NCI-H1048 (cell line): ENCODE results near the gene ZC3H4.

Source experiments
- DNase-seq: peaks from one replicate; lab custom pipeline; 2025; lab: John Stamatoyannopoulos, UW

ZC3H4 gene

GRCh38 chr19:47047763-47048405 is 65.7 kb downstream of the ZC3H4 start:
- peak; percentile 80 for DNase-seq

DNA sequence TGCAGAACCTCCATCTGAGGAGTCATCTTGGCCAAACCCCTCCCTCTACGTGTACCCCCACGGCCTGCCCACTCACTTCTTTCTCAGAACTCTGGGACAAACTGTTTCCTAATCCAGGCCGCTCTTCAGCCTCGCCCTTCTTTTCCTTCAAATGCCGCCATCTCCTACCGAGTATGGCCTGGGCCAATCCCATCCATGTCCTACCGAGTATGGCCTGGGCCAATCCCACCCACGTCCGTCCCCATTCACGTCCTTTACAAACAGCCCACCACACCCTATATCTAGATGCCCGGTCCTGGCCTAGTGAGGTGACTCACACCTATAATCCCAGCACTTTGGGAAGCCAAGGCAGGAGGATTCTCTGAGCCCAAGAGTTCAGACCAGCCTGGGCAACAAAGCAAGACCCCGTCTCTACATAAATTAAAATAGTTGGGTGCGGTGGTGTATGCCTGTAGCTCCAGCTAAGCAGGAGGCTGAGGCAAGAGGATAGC is 66.3 kb downstream of the ZC3H4 start:
- DNase-seq, result no peak

- DNase-seq, result no peak
These were observed 67.6 kb downstream of the ZC3H4 start for GRCh38 chr19:47045867-47046470.

GRCh38 chr19:47044946-47045866 is 68.4 kb downstream of the ZC3H4 start:
- no peak for DNase-seq

DNA sequence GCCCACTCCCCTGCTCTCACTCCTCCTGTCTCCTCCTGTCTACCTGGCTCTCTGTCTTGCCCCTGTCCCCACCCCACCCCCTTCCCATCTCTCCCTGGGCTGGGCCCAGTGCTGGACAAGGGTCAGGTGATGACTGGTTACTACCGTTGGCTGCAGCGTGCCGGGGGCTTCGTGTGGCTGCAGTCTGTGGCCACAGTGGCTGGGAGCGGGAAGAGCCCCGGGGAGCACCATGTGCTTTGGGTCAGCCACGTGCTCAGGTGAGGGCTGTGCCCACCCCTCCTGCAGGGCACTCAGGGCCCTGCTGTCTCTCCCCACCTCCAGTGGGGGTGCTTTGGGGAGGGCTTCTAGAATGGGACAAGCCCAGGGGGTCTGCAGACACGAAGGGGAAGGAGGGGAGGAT is 72.7 kb downstream of the ZC3H4 start:
- no peak for DNase-seq

GRCh38 chr19:47039239-47039874 is 74.2 kb downstream of the ZC3H4 start:
- no peak for DNase-seq

DNA sequence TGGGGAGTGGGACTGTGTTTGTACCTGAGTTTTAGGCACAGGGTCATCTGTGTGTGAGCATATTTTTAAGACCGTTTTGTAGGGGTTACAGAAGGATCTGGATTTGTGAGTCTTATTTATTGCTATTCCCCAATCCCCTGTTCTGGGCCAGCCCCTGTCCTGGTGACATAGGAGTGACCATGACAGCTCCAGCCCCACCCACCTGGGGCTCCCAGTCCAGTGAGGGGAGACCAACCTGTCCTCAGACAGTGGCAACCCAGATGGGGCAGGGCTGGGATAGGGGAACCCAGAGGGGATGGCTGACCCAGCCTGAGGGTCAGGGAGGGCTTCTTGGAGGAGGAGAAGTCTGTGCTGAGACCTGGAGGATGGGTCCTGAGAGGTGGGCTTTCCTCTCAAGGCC is 75.8 kb downstream of the ZC3H4 start:
- DNase-seq, result no peak

DNA sequence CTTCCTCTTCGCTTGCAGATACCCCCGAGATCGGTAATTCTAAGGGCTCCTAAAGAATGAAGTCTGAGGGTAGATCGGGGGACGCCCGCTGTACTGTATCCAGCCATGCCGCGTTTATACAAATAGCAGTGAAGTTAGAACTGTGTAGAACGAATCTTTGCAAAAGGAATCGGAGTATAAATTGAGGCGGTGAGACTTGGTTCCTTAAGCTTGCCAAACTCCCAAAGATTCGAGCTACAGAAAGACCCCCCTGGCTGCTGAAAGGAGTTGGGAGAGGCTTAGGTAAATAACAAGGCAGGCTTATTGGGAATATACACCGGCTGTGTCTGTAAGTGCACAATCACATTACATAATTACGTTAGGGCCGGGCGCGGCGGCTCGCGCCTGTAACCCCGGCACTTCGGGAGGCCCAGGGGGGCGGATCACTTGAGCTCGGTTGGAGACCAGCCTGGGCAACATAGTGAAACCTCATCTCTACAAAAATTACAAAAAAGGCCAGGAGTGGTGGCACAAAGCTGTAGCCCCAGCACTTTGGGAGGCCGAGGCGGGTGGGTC is 77.4 kb downstream of the ZC3H4 start:
- no peak for DNase-seq

DNA sequence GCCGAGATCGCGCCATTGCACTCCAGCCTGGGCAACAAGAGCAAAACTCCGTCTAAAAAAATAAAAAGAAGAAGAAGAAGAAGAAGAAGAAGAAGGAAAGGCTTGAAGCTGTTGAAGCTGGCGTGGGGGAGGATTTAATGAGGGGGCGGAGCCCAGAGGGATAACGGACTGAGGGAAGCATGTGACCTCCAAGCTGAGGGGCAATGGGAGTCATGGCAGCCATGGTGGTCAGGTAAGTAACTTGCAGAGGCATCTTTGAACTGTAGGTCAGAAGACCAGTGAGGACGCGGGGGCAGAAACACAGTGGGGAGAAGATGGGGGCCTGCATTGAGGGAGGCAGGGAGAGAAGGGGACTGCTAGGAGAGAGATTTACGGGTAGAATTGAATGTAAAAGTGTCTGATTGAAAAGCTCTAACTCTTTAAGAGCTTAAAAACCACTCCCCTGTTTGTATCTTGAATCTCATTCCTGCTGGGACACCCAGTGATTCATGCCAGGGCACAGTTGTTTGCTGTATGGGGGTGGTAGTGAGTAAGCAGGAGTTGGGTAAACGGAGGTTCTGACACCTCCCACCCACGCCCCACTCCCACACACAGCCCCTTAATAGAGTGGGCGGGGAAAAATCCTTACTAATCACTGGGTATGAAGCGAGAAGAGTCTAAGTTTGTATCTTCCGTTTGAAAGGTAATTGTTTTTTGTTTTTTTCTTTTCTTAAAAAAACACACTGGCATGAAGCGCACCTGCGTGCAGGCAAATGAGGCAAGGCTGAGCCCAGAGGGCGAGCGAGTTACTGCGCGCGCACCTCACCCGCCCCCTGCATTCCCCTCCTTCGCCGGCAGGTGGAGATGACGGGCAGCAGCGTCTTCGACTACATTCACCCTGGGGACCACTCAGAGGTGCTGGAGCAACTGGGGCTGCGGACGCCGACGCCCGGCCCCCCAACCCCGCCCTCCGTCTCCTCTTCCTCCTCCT is 78.2 kb downstream of the ZC3H4 start:
- no peak for DNase-seq

DNA sequence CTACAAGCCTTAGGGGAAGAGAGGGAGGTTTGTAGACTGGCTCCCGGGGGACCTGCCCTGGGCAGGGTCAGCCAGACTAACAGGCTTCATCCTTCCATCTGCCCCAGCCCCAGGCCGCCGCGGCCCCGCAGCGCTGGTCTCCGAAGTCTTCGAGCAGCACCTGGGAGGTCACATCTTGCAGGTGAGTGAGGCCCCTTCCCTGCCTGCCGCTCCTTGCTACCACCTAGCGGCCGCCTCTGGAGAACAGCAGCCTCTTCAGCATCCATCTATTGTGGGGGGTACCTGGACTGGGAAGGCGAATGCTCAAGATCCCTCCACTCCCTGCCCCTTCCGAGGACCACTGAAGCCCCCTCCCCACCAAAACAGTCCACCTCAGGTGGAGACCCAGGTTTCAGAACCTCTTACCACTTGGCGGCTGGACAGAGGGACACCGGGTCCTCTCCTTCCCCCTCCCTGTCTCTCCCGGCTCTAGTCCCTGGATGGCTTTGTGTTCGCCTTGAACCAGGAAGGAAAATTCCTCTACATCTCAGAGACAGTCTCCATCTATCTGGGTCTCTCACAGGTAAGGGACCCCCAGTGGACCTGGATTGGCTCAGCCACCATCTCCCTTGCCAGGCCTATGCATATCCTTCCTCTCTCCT is 81.3 kb downstream of the ZC3H4 start:
- no peak for DNase-seq

DNA sequence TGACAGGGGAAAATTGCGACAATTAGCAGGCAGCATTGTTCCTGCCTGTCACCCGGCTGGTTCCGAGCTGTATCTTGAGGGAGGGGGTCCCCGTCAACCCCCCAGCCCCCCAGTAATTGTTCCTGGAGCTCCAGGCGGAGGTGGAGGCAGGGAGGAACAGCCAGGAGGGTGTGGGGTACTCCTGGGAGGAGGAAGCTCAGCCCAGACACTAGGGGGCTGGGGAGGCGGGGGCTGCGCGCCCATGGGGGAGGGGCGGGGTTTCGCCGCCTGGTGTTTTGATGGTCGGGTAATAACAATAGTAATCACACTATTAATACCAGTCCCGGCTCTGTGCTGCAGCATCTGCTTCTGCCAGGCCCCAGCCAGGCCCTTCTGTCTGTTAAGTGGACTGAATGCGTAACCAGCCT is 85.4 kb downstream of the ZC3H4 start:
- DNase-seq, result no peak

GRCh38 chr19:47027586-47028088 is 85.9 kb downstream of the ZC3H4 start:
- no peak for DNase-seq

DNA sequence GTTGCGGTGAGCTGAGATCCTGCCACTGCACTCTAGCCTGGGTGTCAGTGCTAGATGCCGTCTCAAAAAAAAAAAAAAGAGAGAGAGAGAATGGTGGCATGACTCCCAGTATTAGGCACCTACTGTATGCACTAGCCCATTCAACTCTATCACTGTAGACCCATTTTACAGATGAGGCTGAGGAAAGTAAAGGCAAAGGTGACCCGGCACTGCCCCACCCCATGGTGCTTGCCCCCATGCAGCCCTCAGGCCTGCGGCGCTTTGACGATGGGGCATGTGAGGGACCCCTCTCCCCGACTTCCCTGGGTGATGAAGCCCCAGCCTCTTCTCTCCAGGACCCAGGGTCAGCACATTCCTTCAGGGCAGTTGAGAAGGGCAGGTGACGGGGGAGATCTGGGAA is 86.7 kb downstream of the ZC3H4 start:
- DNase-seq, result no peak

- no peak for DNase-seq
These were observed 87.4 kb downstream of the ZC3H4 start for GRCh38 chr19:47026156-47026555.

DNA sequence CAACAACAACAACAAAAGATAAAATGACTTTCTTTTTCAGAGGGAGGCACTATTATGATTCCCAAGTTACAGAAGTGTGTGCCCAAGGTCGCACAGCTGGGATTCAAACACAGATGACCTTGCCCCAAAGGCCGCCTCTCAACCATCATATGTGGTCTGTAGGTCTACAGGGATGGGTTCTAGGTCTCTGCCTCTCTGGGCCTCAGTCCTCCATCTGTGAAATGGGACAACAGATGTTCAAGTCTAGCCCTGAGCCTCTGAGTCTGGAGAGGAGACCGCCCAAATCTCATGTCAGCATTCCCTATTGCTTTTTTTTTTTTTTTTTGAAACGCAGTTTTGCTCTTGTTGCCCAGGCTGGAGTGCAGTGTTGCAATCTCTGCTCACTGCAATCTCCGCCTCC is 89.1 kb downstream of the ZC3H4 start:
- DNase-seq, result no peak

- DNase-seq, result no peak
These were observed 90.2 kb downstream of the ZC3H4 start for GRCh38 chr19:47023448-47023794.

GRCh38 chr19:47022541-47023447 is 90.8 kb downstream of the ZC3H4 start:
- DNase-seq, result no peak

DNA sequence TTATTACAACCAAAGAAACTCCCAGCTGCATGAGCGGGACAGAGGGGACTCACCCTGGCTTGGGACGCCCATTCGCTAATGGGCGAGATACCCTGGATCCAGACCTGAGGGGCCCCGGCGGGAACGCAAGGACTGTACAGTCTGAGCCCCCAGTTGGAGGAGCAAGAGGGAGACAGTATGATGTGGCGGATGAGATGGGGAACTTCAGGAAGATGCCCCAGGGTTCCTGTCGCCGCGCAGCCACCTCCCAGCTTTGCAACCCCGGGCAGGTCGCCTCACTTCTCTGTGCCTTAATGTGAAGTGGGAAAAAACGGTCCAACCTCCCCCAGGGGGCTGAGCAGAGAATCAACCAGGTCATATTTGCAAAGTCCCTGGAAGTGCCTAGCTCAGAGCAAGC is 91.4 kb downstream of the ZC3H4 start:
- DNase-seq, result no peak

- no peak for DNase-seq
These were observed 91.9 kb downstream of the ZC3H4 start for GRCh38 chr19:47021536-47022139.
